Fibroblast of gingiva (primary cell): ENCODE measurements around the gene HSD17B13.

Experiments
- DNase-seq: peaks from one replicate; pipeline ENCODE4 v3.0.0-alpha.2; 2011; ENCODE audit warnings: low read depth

The HSD17B13 gene

GRCh38 chr4:87262886-87263285 lies 59.8 kb downstream of the HSD17B13 start:
- no peak for DNase-seq

GRCh38 chr4:87260477-87260876 lies 62.2 kb downstream of the HSD17B13 start:
- DNase-seq: no peak

GRCh38 chr4:87258677-87259076 lies 64.0 kb downstream of the HSD17B13 start:
- DNase-seq: no peak

GRCh38 chr4:87257523-87257922 lies 65.2 kb downstream of the HSD17B13 start:
- DNase-seq: no peak

- no peak for DNase-seq
These were observed 66.9 kb downstream of the HSD17B13 start for GRCh38 chr4:87255755-87256154.
